Erythroblast (primary cell): ENCODE data around the gene HLA-DOB.

Source experiments
- DNase-seq, 2 experiments: peaks; one replicate each; lab custom pipeline; 2025; lab: John Stamatoyannopoulos, UW
- GATA1 ChIP-seq: IDR thresholded peaks from 2 replicates; pipeline ENCODE4 v1.6.1; 2011; ENCODE audit warnings: low read depth, mild to moderate bottlenecking, control low read depth, low read length, moderate library complexity
- POLR2A ChIP-seq: IDR thresholded peaks from 2 replicates; pipeline ENCODE4 v1.6.1; 2011; ENCODE audit warnings: mild to moderate bottlenecking, low read length

The HLA-DOB gene

GRCh38 chr6:32849126-32849525 lies 32.3 kb upstream of the HLA-DOB start:
- no peak for TF ChIP-seq POLR2A
- TF ChIP-seq GATA1: no peak

GRCh38 chr6:32847795-32848194 lies 31.0 kb upstream of the HLA-DOB start:
- no peak for DNase-seq
- no peak for TF ChIP-seq POLR2A
- no peak for TF ChIP-seq GATA1

More at GRCh38 chr6:32849126-32849525, 32.3 kb upstream of the HLA-DOB start:
- no peak for DNase-seq

GRCh38 chr6:32847004-32847403 lies 30.2 kb upstream of the HLA-DOB start:
- no peak for DNase-seq
- no peak for TF ChIP-seq GATA1
- no peak for TF ChIP-seq POLR2A

GRCh38 chr6:32845384-32845884 lies 28.6 kb upstream of the HLA-DOB start:
- no peak for DNase-seq
- TF ChIP-seq POLR2A (no peak), GATA1 (no peak)

- TF ChIP-seq GATA1 (no peak), POLR2A (no peak)
- DNase-seq: no peak
Observed at GRCh38 chr6:32844839-32845383, 28.1 kb upstream of the HLA-DOB start.

- peak; percentile 92 to 96 for DNase-seq
- TF ChIP-seq POLR2A: peak; percentile 79
- TF ChIP-seq GATA1: no peak
Observed at GRCh38 chr6:32843979-32844838, 27.4 kb upstream of the HLA-DOB start, which contains the start of gene PSMB8. PSMB8 (minus strand) TSS chr6:32844047; CDS start chr6:32843996, 51 bp downstream.

GRCh38 chr6:32843331-32843978 lies 26.7 kb upstream of the HLA-DOB start:
- TF ChIP-seq GATA1 (no peak), POLR2A (no peak)
- DNase-seq: peak in 1 of 2 experiments; percentile 32

GRCh38 chr6:32842690-32843089 lies 25.9 kb upstream of the HLA-DOB start:
- peak in 1 of 2 experiments; percentile 24 for DNase-seq
- TF ChIP-seq GATA1: no peak
- TF ChIP-seq POLR2A: no peak

GRCh38 chr6:32842021-32842650 lies 25.3 kb upstream of the HLA-DOB start:
- TF ChIP-seq POLR2A: no peak
- no peak for DNase-seq

- no peak for DNase-seq
Observed at GRCh38 chr6:32840604-32841246, 23.9 kb upstream of the HLA-DOB start.

GRCh38 chr6:32839356-32839755 lies 22.6 kb upstream of the HLA-DOB start:
- TF ChIP-seq GATA1: no peak
- TF ChIP-seq POLR2A: no peak

More at GRCh38 chr6:32840604-32841246, 23.9 kb upstream of the HLA-DOB start:
- no peak for TF ChIP-seq GATA1
- TF ChIP-seq POLR2A: no peak

GRCh38 chr6:32838114-32838958 lies 21.5 kb upstream of the HLA-DOB start, which contains the start of gene TAP2:
TAP2 (minus strand) TSS chr6:32838739; CDS start chr6:32838233, 506 bp downstream.
- peak; percentile 92 to 97 for DNase-seq
- peak; percentile 22 for TF ChIP-seq POLR2A
- TF ChIP-seq GATA1: no peak

More at GRCh38 chr6:32839356-32839755, 22.6 kb upstream of the HLA-DOB start:
- DNase-seq: no peak
